IMR-90 (cell line): ENCODE results near the gene CTSO. TPM values are rescaled to one million over a fixed set of nuclear protein-coding genes. Genes with fewer than 3 reads are reported as not detected.

Source experiments
- ATAC-seq: fragments of 200-7000 bp; cut with Tn5 transposase; 2 replicates; pipeline ENCODE4 v1.9.1; 2020; ENCODE audit warnings: low read depth, mild to moderate bottlenecking, moderate library complexity
- BruUV-seq: library from RNA; stranded (reverse); fragments of 400-500 nt; replicated peaks from 2 replicates; lab custom pipeline; 2021; lab: Mats Ljungman, UMichigan
- CTCF ChIA-PET: fragments of 300-600 bp; formaldehyde crosslinking; extraction: SDS; loops from one replicate; lab custom pipeline; 2021; ENCODE audit warnings: antibody characterized with exemption; lab: Yijun Ruan, JAX
- POLR2A ChIA-PET: fragments of 300-600 bp; sonication (Branson Sonifier 250); formaldehyde crosslinking; loops from one replicate; lab custom pipeline; 2022; ENCODE audit warnings: antibody characterized with exemption; ENCODE audit not compliant: unreplicated experiment; lab: Charles Lee
- DNase-seq: peaks from one replicate; pipeline ENCODE4 v3.0.0; 2013
- H2AFZ ChIP-seq: replicated peaks from 2 replicates; pipeline ENCODE3; 2013; ENCODE audit warnings: low read length, mild to moderate bottlenecking; ENCODE audit not compliant: poor library complexity
- H2AK5ac ChIP-seq: 2 replicates; pipeline ENCODE4 v1.6.1; 2013; ENCODE audit warnings: low read depth, low read length, inconsistent platforms
- H2AK9ac ChIP-seq: replicated peaks from 2 replicates; pipeline ENCODE3; 2013; ENCODE audit warnings: mild to moderate bottlenecking, low read depth, low read length, moderate library complexity; ENCODE audit not compliant: poor library complexity
- H2BK120ac ChIP-seq: 2 replicates; pipeline ENCODE4 v1.6.1; 2013; ENCODE audit warnings: low read depth, low read length, inconsistent platforms
- H2BK15ac ChIP-seq: 3 replicates; pipeline ENCODE4 v1.6.1; 2013; ENCODE audit warnings: low read depth, low read length, inconsistent platforms
- H2BK20ac ChIP-seq: 2 replicates; pipeline ENCODE4 v1.6.1; 2013; ENCODE audit warnings: low read depth, mild to moderate bottlenecking, inconsistent platforms, low read length, moderate library complexity
- H2BK5ac ChIP-seq: 2 replicates; pipeline ENCODE4 v1.6.1; 2013; ENCODE audit warnings: mild to moderate bottlenecking, low read depth, low read length, inconsistent platforms; ENCODE audit not compliant: poor library complexity, severe bottlenecking
- H3K14ac ChIP-seq: replicated peaks from 2 replicates; pipeline ENCODE4 v1.6.1; 2013; ENCODE audit warnings: low read depth, low read length, inconsistent platforms
- H3K18ac ChIP-seq: 2 replicates; pipeline ENCODE4 v1.6.1; 2013; ENCODE audit warnings: low read depth, low read length, control low read depth
- H3K23ac ChIP-seq: 2 replicates; pipeline ENCODE4 v1.6.1; 2013; ENCODE audit warnings: low read depth, low read length, inconsistent platforms
- H3K27ac ChIP-seq: 2 replicates; pipeline ENCODE4 v1.5.1; 2013; ENCODE audit warnings: mild to moderate bottlenecking, control low read depth, low read length; ENCODE audit not compliant: insufficient read depth
- H3K27me3 ChIP-seq: 2 replicates; pipeline ENCODE4 v1.6.1; 2013; ENCODE audit warnings: low read length; ENCODE audit not compliant: control insufficient read depth, insufficient read depth
- H3K36me3 ChIP-seq: 2 replicates; pipeline ENCODE4 v1.6.1; 2013; ENCODE audit warnings: low read length, mixed read lengths; ENCODE audit not compliant: control insufficient read depth, insufficient read depth
- H3K4ac ChIP-seq: 2 replicates; pipeline ENCODE4 v1.6.1; 2013; ENCODE audit warnings: low read depth, low read length, inconsistent platforms
- H3K4me1 ChIP-seq: 2 replicates; pipeline ENCODE4 v1.6.1; 2013; ENCODE audit warnings: low read length, mixed read lengths; ENCODE audit not compliant: control insufficient read depth, insufficient read depth
- H3K4me2 ChIP-seq: 2 replicates; pipeline ENCODE4 v1.6.1; 2013; ENCODE audit warnings: low read depth, mild to moderate bottlenecking, control low read depth, low read length, moderate library complexity
- H3K4me3 ChIP-seq: 2 replicates; pipeline ENCODE4 v1.5.1; 2013; ENCODE audit warnings: low read depth, mild to moderate bottlenecking, control low read depth, low read length, moderate library complexity; ENCODE audit not compliant: insufficient read depth
- H3K56ac ChIP-seq: 2 replicates; pipeline ENCODE4 v1.6.1; 2013; ENCODE audit warnings: low read length, inconsistent platforms; ENCODE audit not compliant: insufficient read depth; ENCODE audit errors: extremely low read depth
- H3K79me1 ChIP-seq, 2 experiments: 2 replicates each; pipeline ENCODE4 v1.6.1; 2013; ENCODE audit warnings: low read length in 2 of 2, inconsistent platforms in 1 of 2, low read depth in 1 of 2
- H3K9ac ChIP-seq: 2 replicates; pipeline ENCODE4 v1.6.1; 2013; ENCODE audit warnings: low read depth, low read length, control low read depth
- H3K9me1 ChIP-seq: 2 replicates; pipeline ENCODE4 v1.6.1; 2013; ENCODE audit warnings: low read length, inconsistent platforms; ENCODE audit not compliant: insufficient read depth
- H3K9me3 ChIP-seq: 2 replicates; pipeline ENCODE4 v1.6.1; 2013; ENCODE audit warnings: low read length; ENCODE audit not compliant: control insufficient read depth, insufficient read depth
- H4K20me1 ChIP-seq: 2 replicates; pipeline ENCODE4 v1.6.1; 2013; ENCODE audit warnings: low read length, inconsistent platforms; ENCODE audit not compliant: insufficient read depth
- H4K5ac ChIP-seq: 2 replicates; pipeline ENCODE4 v1.6.1; 2013; ENCODE audit warnings: mild to moderate bottlenecking, low read depth, low read length, control low read depth
- H4K8ac ChIP-seq, 2 experiments: 2 replicates each; pipeline ENCODE4 v1.6.1; 2013; ENCODE audit warnings: low read depth in 2 of 2, low read length in 2 of 2, control low read depth in 1 of 2, inconsistent platforms in 1 of 2
- H4K91ac ChIP-seq: 2 replicates; pipeline ENCODE4 v1.6.1; 2013; ENCODE audit warnings: low read depth, low read length, inconsistent platforms; ENCODE audit not compliant: insufficient read depth
- RFX5 ChIP-seq: IDR thresholded peaks from 2 replicates; pipeline ENCODE4 v1.8.0; 2012; ENCODE audit warnings: low read depth, mild to moderate bottlenecking, low read length, moderate library complexity
- WGBS, 2 experiments: methylation state at CpG; one replicate each; pipeline versions ENCODE4 v1.1.5 to v1.1.7; 2013; ENCODE audit warnings: missing lambda C conversion rate in 2 of 2; ENCODE audit not compliant: insufficient read length in 1 of 2; ENCODE audit errors: extremely low coverage in 2 of 2; 5-methylcytosine and 5-hydroxymethylcytosine counted together
- dilution Hi-C: fragments of 300-500 bp; cut with HindIII; formaldehyde crosslinking; loops from one replicate; pipeline ENCODE4 v1.14.3; 2018; ENCODE audit warnings: low sequenced_read_pairs; ENCODE audit not compliant: unreplicated experiment
- in situ Hi-C: fragments of 300-500 bp; cut with MboI; formaldehyde crosslinking; loops from 3 replicates; pipeline ENCODE4 v1.14.3; 2019; ENCODE audit warnings: low sequenced_read_pairs, inconsistent platforms, mixed read lengths
- intact Hi-C: fragments of 100-400 bp; cut with micrococcal nuclease; formaldehyde crosslinking; loops from 2 replicates; pipeline ENCODE4 v1.10.0; 2022
- polyA plus RNA-seq, 3 experiments: library from polyadenylated mRNA; depleted of rRNA; stranded (reverse); fragments of >200 nt; gene quantifications; 2 replicates each; pipeline ENCODE4 v1.2.3, GENCODE V29; 2012; ENCODE audit warnings: low replicate concordance in 1 of 3
- total RNA-seq: library from RNA; depleted of rRNA; stranded (reverse); fragments of >200 nt; gene quantifications from 2 replicates; pipeline ENCODE4 v1.2.3, GENCODE V29; 2012

Gene CTSO
- total and polyA plus RNA-seq, 2 of the 4 experiments (the other 2 are of a cell fraction): 2.9 to 3.9 TPM

DNA sequence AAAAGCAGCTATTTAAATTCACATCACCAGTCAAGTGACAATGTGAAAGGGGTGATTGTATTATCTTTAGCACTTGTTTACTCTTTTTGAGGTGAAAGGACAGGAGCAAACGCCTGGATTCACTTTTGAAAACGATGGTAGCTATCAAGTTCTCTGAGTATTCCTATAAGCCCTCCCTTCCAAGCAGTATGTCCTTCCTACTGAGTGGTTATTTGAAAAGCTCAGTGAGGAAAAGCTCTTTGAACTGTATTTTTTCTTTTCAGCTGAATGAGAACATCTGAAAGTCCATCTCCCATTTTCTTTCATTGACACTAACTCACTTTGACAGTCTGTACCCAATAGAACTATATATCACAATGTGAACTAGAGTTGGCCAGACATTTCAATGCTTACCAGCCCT, 9.1 kb upstream of the CTSO start:
- no peaks in the 10 kb centered on the region for H3K9me3 ChIP-seq
- no peak overlapping the region for H2AK5ac ChIP-seq
- WGBS, 2 experiments: no CpG with 5 or more reads among the region's 2 CpGs
- no TSS peak for BruUV-seq
- no peak for DNase-seq
- no peak overlapping the region for H3K56ac ChIP-seq
- no peak overlapping the region for H3K4me2 ChIP-seq
- no peak overlapping the region for H2BK5ac ChIP-seq
- no peaks in the 10 kb centered on the region; the same call in 1 of the 2 replicates for H3K9me1 ChIP-seq
- H3K4me1 ChIP-seq: peaks cover 3% of the 10 kb centered on the region; the same call in 1 of the 2 replicates
- no peak overlapping the region for H3K14ac ChIP-seq
- H4K5ac ChIP-seq: no peak overlapping the region
- no peak overlapping the region for H3K23ac ChIP-seq
- no peak overlapping the region for H3K27ac ChIP-seq
- H4K8ac ChIP-seq: no peak overlapping the region
- H3K4me3 ChIP-seq: no peak overlapping the region
- intact Hi-C loops (loop anchor here (10.0 kb wide), 1 partner anchor 502 kb away; no protein-coding TSS in a partner anchor), dilution Hi-C loops (no loop called here), in situ Hi-C loops (loop anchor here (25.0 kb wide), 2 partner anchors 800 to 1000 kb away; partner anchors contain the start of gene PDGFC)
- no peaks in the 10 kb centered on the region for H4K20me1 ChIP-seq
- no peak for TF ChIP-seq RFX5
- H2BK120ac ChIP-seq: no peak overlapping the region
- H3K18ac ChIP-seq: no peak overlapping the region
- no peak overlapping the region for H2AFZ ChIP-seq
- no peak overlapping the region for H3K9ac ChIP-seq
- no peak overlapping the region for H2BK20ac ChIP-seq
- H3K36me3 ChIP-seq: no peaks in the 10 kb centered on the region
- H2BK15ac ChIP-seq: no peak overlapping the region
- no peaks in the 10 kb centered on the region for H3K79me1 ChIP-seq
- no peaks in the 10 kb centered on the region for H3K27me3 ChIP-seq
- no peak for ATAC-seq
- H4K91ac ChIP-seq: no peak overlapping the region
- H3K4ac ChIP-seq: no peak overlapping the region
- H2AK9ac ChIP-seq: no peak overlapping the region
- ChIA-PET CTCF (interaction anchor here (1.2 kb wide), 1 partner anchor 14 kb away, joined by 3 read pairs; no protein-coding TSS in a partner anchor), POLR2A (no interaction called here)
